OCI-LY3 (cell line): Measurements from ENCODE around the gene MTMR11.

Source experiments
- EZH2phosphoT487 ChIP-seq: fragments of 200-600 bp; shearing (Covaris generic); IDR thresholded peaks from 2 replicates; pipeline ENCODE4 v1.6.1; 2018; ENCODE audit warnings: antibody characterized with exemption, mixed run types, low read depth
- TF ChIP-seq, protein P1 (sequence below): fragments of 200-600, 300-600 bp; sonication (generic); IDR thresholded peaks from 2 replicates; pipeline ENCODE4 v1.5.1; 2014; ENCODE audit warnings: antibody characterized with exemption, low read length, low read depth

DNA sequence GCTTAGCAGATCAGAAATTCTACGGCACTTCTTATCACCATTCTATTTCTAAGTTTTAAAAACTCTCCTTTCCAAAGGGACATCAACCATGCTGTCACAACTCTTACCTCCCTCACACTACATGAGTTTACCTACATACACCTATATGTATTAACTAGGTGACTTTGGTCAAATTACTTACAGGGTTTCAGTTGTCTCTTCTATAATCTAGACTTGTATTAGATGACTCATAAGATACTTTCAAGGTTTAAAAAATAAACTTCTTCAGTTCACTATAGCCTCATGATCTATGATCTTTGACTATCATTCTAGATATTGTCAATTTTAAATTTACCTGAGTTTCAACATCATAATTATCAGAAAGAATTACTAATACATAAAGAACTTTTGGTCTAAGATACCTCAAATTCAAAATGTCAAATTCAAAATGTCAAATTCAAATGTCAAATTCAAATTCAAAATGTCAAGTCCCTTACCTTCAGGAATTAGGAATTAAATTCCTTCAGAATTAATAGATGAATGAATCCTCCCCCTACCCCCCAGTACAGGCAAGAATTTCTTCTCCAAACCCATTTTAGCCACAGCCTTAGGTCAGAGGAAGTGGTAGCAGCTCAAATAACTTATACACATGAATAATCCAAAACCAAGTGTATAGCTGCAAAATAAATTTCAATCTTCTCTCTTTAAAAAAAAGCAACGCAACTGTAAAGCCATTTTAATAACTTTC is 42.7 kb upstream of the MTMR11 start:
- TF ChIP-seq, protein P1, sequence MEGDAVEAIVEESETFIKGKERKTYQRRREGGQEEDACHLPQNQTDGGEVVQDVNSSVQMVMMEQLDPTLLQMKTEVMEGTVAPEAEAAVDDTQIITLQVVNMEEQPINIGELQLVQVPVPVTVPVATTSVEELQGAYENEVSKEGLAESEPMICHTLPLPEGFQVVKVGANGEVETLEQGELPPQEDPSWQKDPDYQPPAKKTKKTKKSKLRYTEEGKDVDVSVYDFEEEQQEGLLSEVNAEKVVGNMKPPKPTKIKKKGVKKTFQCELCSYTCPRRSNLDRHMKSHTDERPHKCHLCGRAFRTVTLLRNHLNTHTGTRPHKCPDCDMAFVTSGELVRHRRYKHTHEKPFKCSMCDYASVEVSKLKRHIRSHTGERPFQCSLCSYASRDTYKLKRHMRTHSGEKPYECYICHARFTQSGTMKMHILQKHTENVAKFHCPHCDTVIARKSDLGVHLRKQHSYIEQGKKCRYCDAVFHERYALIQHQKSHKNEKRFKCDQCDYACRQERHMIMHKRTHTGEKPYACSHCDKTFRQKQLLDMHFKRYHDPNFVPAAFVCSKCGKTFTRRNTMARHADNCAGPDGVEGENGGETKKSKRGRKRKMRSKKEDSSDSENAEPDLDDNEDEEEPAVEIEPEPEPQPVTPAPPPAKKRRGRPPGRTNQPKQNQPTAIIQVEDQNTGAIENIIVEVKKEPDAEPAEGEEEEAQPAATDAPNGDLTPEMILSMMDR, result no peak
- TF ChIP-seq EZH2phosphoT487, result no peak
